ENCODE measurements around the gene COPZ2.

The COPZ2 gene

DNA sequence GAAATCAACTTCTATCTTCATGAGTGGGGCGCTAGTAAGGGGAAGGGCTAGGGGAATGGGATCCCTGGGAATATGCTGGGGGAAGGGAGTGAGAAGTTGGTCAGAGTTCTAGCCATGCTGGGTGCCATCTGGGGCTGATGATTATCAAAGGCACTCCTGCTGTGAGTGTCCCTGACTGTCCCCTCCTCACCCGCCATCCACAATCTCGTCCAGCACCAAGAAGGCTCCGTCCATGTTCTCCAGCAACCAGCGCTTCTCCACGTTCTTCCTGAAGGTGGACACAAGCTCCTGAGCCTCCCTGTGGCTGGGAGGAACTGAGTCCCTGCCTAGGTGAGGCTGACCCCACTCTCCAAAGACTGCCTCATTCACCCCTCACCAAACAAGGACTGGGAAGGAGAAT, 5.6 kb downstream of the COPZ2 start:
- H3K4me3 ChIP-seq (ENCODE audit: low read depth, low read length) = no peak overlapping the region
- TF ChIP-seq, protein P1, sequence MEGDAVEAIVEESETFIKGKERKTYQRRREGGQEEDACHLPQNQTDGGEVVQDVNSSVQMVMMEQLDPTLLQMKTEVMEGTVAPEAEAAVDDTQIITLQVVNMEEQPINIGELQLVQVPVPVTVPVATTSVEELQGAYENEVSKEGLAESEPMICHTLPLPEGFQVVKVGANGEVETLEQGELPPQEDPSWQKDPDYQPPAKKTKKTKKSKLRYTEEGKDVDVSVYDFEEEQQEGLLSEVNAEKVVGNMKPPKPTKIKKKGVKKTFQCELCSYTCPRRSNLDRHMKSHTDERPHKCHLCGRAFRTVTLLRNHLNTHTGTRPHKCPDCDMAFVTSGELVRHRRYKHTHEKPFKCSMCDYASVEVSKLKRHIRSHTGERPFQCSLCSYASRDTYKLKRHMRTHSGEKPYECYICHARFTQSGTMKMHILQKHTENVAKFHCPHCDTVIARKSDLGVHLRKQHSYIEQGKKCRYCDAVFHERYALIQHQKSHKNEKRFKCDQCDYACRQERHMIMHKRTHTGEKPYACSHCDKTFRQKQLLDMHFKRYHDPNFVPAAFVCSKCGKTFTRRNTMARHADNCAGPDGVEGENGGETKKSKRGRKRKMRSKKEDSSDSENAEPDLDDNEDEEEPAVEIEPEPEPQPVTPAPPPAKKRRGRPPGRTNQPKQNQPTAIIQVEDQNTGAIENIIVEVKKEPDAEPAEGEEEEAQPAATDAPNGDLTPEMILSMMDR (IDR thresholded peaks at IDR 0.05; ENCODE audit: low read depth, low read length, missing control alignments) = no peak
- DNase-seq (ENCODE audit: low read depth) = no peak

DNA sequence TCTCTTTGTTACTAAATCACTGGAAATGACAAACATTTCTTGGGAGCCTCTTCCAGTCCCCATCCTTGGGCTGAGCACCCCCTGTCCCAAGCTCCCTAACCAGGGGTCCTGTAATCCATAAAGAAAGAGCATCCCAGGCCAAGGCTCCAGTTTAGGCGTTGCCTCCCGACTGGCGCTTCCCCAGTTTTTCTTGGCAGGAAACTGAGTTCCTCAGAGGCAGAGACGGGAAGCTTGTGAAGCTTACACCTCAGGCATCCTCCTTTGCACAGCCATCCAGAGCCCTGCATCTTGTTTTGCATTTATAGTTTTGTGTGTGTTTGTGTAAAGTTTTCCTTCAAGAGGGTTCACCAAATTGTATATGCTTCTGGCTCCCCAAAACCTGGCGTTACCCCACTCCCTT, 7.1 kb downstream of the COPZ2 start:
- DNase-seq (ENCODE audit: low read depth) = no peak
- TF ChIP-seq, protein P1 (IDR thresholded peaks at IDR 0.05; ENCODE audit: low read depth, low read length, missing control alignments) = no peak
- H3K4me3 ChIP-seq (ENCODE audit: low read depth, low read length) = no peak overlapping the region

DNA sequence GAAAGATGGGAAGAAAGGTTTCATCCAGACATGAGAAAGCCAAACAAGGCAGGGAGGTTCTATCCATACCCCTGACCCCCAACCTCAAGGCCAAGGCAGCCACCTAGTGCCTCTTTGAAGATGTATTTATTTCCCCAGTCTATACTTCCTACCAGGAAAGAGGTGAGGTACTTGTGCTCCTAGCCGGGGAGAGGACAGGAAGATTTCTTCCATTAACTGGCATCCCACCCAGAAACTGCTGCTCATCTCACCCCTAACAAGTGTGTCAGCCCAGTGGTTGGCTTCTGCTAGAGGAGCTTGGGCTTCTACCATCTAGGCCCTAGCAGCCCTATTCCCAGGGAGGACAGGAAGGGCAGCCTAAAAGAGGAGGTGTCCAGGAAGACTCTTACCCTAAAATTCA, 8.9 kb downstream of the COPZ2 start:
- TF ChIP-seq, protein P1 (IDR thresholded peaks at IDR 0.05; ENCODE audit: low read depth, low read length, missing control alignments) = no peak
- no peak for DNase-seq (ENCODE audit: low read depth)
- no peak overlapping the region for H3K4me3 ChIP-seq (ENCODE audit: low read depth, low read length)

DNA sequence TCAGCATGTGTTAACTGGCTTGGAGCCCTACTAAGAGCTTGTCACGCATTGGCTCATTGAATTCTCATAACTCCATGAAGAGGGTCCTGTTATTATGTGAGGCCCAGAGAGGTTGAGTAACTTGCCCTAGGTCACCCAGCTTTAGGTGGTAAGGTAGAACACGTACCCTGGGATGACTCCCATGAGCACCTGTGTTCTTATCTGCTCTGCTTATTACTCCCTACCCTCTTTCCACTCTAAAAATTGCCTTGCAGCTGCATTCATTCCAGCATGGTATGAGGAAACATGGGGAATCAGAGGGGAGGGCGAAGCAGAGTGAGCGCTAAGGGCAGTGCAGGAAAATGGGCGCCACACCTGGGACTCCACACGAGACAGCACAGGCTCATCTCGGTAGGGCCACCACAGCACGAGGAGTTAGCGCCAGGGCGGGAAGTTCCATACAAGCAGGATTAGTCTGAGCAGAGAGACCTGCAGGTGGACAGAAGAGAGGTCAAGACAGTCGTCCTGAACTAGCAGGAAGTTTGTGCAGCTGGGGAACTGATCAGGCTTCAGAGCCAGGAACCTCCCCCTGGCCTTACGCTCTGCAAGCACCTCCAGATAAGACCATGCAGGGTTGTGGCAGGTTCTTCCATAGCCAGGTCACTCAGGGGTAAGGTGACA, 10.1 kb downstream of the COPZ2 start:
- TF ChIP-seq, protein P1 (IDR thresholded peaks at IDR 0.05; ENCODE audit: low read depth, low read length, missing control alignments) = no peak
- H3K4me3 ChIP-seq (ENCODE audit: low read depth, low read length) = no peak overlapping the region
- DNase-seq (ENCODE audit: low read depth) = no peak

DNA sequence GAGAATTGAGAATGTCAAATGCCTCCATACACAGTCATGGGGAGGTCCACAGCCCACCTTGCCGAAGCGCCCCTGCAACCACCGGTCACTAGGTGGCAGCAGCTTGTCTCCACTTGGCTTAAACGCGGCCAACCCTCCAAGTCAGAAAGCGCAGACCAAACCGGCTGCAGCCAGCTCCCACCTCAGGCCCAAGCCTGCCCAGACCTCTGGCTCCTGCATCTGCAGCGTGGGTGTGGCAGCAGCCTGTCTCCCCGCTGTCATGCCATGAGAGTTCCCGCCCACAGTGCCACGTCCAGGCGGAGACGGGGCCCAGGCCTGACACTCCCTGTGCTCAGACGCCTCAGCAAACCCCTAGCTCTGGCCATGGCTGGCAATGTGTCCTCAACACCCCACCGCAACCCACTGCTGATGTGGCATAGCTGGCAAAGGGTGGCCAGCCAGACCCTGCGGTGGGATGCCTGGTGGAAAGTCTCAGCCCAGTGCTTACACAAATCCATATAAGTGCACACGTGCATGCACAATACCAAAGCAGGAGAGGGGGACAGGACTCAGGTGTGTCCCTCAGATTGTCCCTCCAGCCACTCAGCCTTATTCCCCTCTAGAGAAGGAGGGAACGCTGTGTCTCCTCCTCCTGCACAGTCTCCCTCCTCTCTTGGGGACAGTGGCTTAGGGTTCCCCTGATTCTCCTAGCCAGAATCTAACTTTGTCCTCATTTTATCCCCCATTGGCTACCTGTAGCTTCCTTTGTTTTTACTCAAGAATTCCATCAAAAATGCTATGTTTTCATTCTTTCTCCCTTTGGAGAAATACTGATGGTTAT, 10.9 kb downstream of the COPZ2 start:
- no peak for DNase-seq (ENCODE audit: low read depth)
- no peak overlapping the region for H3K4me3 ChIP-seq (ENCODE audit: low read depth, low read length)
- TF ChIP-seq, protein P1 (IDR thresholded peaks at IDR 0.05; ENCODE audit: low read depth, low read length, missing control alignments) = peak; percentile 86

DNA sequence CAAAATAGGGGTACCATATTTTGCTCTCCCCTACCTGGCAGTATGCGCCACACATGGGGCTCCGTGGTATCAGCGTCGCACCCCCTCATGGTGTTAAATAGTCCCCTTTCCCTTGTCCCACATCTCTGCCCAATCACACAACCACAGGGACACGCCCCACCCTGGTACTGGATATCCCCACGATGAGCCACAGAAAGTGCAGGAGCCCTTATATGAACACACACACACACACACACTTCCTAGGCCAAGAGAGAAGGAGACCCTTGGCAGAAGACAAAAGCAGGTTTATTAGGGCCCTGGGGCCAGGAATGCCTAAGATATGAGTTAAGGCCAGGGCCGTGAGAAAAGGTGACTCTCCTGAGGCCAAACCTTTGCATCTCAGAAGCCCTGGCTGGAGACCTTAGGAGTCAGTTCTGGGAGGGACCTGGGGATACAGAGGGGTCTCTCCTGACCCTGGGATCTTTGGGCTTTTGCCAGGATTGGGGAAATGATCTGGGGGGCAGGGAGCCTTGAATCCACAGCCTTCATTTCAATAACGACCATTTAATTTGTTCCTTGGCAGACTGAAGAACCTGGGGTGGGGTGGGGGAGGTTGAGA, 11.6 kb downstream of the COPZ2 start:
- TF ChIP-seq, protein P1 (IDR thresholded peaks at IDR 0.05; ENCODE audit: low read depth, low read length, missing control alignments) = no peak
- no peak overlapping the region for H3K4me3 ChIP-seq (ENCODE audit: low read depth, low read length)
- no peak for DNase-seq (ENCODE audit: low read depth)
